DMS114 treated with DMSO at 0.1 percent for 48 hours (cell line): ENCODE results near the gene PATZ1.

ENCODE experiments used
- DNase-seq: peaks from one replicate; lab custom pipeline; 2025; ENCODE audit not compliant: unreplicated experiment; lab: John Stamatoyannopoulos, UW

Gene PATZ1

GRCh38 chr22:31284281-31285155 lies 61.6 kb downstream of the PATZ1 start:
- DNase-seq = no peak

GRCh38 chr22:31282748-31283468 lies 63.2 kb downstream of the PATZ1 start:
- no peak for DNase-seq

- no peak for DNase-seq
These were observed 64.4 kb downstream of the PATZ1 start for GRCh38 chr22:31281733-31282132.

- no peak for DNase-seq
These were observed 66.2 kb downstream of the PATZ1 start for GRCh38 chr22:31279821-31280505.

- DNase-seq = no peak
These were observed 66.8 kb downstream of the PATZ1 start for GRCh38 chr22:31279327-31279669.

GRCh38 chr22:31278626-31279326 lies 67.4 kb downstream of the PATZ1 start:
- no peak for DNase-seq

GRCh38 chr22:31278151-31278621 lies 68.0 kb downstream of the PATZ1 start:
- no peak for DNase-seq

- DNase-seq = no peak
These were observed 68.4 kb downstream of the PATZ1 start for GRCh38 chr22:31277741-31278140.

- no peak for DNase-seq
These were observed 69.5 kb downstream of the PATZ1 start for GRCh38 chr22:31276426-31277167.
